ENCODE measurements around the gene GSAP. TPM values are rescaled to one million over a fixed set of nuclear protein-coding genes. Genes with fewer than 3 reads are reported as not detected.
A peak's percentile ranks its signal among the peaks of the same experiment; 100 is the strongest.

GSAP gene
- total and polyA plus RNA-seq, 9 of the 15 experiments (the other 6 are each of a cell fraction or from before 2014, with no cell fraction given): 0.13 TPM; not detected in 8

GRCh38 chr7:77439572-77439971 is 23.4 kb upstream of the GSAP start (continued):
- TF ChIP-seq CBX2 (IDR thresholded peaks at IDR 0.05; ENCODE audit: insufficient read depth, low read length, poor library complexity, severe bottlenecking) (no peak), MCM5 (IDR thresholded peaks at IDR 0.05; ENCODE audit: low read depth) (no peak), RB1 (IDR thresholded peaks at IDR 0.05; ENCODE audit: low read depth) (no peak), RUNX1 (IDR thresholded peaks at IDR 0.05; ENCODE audit: low read depth) (no peak), ZSCAN29 (IDR thresholded peaks at IDR 0.05) (no peak), ZNF282 (CRISPR knock-in tag; IDR thresholded peaks at IDR 0.05) (no peak), PPARD (CRISPR knock-in tag; IDR thresholded peaks at IDR 0.05) (no peak), FOXO4 (CRISPR knock-in tag; IDR thresholded peaks at IDR 0.05) (no peak), ZFP36 (IDR thresholded peaks at IDR 0.05; ENCODE audit: low read depth, low read length, partially characterized antibody) (peak; percentile 4), PYGO2 (tag; IDR thresholded peaks at IDR 0.05) (no peak), ZKSCAN1 (IDR thresholded peaks at IDR 0.05; ENCODE audit: low read depth, low read length) (no peak), HNRNPLL (IDR thresholded peaks at IDR 0.05; ENCODE audit: low read depth, low read length, poor library complexity, severe bottlenecking) (no peak), SMC3 (conservative IDR thresholded peaks at IDR 0.05; ENCODE audit: insufficient read depth, low read depth, low read length) (0 out of 2 replicates have a peak, but pooled peaks have one; percentile 8), CTCF (IDR thresholded peaks at IDR 0.05 in 2 of 3, conservative IDR thresholded peaks at IDR 0.05 in 1 of 3; ENCODE audit: insufficient read depth in 2 of 3, low read depth in 1 of 3, low read length in 3 of 3) (peak; percentile 17 to 47 (median 45); a peak in 5 of 6 replicates), ATF6 (CRISPR knock-in tag; IDR thresholded peaks at IDR 0.05) (no peak), ATF2 (CRISPR knock-in tag; IDR thresholded peaks at IDR 0.05) (no peak)
- TF ChIP-seq, protein P1, sequence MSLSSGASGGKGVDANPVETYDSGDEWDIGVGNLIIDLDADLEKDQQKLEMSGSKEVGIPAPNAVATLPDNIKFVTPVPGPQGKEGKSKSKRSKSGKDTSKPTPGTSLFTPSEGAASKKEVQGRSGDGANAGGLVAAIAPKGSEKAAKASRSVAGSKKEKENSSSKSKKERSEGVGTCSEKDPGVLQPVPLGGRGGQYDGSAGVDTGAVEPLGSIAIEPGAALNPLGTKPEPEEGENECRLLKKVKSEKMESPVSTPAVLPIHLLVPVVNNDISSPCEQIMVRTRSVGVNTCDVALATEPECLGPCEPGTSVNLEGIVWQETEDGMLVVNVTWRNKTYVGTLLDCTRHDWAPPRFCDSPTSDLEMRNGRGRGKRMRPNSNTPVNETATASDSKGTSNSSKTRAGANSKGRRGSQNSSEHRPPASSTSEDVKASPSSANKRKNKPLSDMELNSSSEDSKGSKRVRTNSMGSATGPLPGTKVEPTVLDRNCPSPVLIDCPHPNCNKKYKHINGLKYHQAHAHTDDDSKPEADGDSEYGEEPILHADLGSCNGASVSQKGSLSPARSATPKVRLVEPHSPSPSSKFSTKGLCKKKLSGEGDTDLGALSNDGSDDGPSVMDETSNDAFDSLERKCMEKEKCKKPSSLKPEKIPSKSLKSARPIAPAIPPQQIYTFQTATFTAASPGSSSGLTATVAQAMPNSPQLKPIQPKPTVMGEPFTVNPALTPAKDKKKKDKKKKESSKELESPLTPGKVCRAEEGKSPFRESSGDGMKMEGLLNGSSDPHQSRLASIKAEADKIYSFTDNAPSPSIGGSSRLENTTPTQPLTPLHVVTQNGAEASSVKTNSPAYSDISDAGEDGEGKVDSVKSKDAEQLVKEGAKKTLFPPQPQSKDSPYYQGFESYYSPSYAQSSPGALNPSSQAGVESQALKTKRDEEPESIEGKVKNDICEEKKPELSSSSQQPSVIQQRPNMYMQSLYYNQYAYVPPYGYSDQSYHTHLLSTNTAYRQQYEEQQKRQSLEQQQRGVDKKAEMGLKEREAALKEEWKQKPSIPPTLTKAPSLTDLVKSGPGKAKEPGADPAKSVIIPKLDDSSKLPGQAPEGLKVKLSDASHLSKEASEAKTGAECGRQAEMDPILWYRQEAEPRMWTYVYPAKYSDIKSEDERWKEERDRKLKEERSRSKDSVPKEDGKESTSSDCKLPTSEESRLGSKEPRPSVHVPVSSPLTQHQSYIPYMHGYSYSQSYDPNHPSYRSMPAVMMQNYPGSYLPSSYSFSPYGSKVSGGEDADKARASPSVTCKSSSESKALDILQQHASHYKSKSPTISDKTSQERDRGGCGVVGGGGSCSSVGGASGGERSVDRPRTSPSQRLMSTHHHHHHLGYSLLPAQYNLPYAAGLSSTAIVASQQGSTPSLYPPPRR (CRISPR knock-in tag; IDR thresholded peaks at IDR 0.05; ENCODE audit: borderline replicate concordance): no peak
